HG03159 (cell line): Measurements from ENCODE around the gene TRMT2A.
A peak's percentile ranks its signal among the peaks of the same experiment; 100 is the strongest.

Experiments
- ATAC-seq: cut with Tn5 transposase; IDR thresholded peaks from one replicate; pipeline ENCODE4 v1.9.1; 2021; ENCODE audit warnings: mild to moderate bottlenecking, moderate library complexity; ENCODE audit not compliant: unreplicated experiment

Gene TRMT2A

DNA sequence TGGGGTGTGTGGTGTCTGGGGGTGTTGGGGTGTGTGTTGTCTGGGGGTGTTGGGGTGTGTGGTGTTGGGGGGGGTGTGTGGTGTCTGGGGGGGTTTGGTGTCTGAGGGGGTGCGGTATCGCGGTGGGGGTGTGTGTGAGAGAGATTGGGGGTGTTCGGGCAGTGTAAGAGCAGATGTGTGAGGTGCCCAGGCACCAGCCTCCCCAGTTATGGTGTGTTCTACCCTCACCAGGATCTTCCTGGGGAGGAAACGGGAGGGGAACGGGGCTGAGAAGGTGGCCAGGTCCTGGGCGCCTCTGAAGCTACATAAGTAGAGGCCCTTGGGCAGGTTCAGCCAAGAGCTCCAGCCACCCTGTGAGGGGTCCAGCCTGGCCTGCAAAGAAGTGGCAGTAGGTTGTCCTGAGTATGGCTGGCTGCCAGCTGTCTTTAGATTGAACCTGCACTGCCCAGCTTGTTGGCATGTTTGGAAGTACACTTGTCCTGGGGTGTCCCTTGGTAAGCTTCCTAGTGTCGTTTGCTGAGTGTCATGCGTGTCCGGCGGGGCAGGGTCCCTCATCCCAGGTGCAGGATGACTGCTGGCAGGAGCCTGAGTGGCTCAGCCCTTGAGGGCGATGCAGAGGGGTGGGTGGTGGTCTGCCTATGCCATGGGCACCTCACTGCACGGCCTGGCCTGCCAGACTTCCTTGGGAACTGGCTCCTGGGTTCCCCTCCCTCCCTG, 6.5 kb upstream of the TRMT2A start:
- ATAC-seq: no peak

DNA sequence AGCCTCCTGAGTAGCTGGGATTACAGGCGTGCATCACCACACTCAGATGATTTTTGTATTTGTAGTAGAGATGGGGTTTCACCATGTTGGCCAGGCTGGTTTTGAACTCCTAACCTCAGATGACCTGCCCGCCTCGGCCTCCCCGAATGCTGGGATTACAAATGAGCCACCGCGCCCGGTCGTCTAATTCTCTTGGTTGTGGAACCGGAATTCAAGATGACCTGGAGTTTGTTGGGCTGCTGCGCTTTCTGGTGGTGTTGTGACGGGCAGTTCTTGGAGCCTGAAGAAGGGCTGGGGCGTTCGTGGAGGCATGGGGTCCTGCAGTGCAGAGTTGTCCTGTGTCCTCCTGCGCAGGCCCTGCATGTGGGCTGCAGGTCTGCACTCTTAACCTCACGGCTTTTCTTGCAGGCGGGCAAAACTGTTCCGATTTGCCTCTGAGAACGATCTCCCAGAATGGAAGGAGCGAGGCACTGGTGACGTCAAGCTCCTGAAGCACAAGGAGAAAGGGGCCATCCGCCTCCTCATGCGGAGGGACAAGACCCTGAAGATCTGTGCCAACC, 4.9 kb upstream of the TRMT2A start:
- no peak for ATAC-seq

DNA sequence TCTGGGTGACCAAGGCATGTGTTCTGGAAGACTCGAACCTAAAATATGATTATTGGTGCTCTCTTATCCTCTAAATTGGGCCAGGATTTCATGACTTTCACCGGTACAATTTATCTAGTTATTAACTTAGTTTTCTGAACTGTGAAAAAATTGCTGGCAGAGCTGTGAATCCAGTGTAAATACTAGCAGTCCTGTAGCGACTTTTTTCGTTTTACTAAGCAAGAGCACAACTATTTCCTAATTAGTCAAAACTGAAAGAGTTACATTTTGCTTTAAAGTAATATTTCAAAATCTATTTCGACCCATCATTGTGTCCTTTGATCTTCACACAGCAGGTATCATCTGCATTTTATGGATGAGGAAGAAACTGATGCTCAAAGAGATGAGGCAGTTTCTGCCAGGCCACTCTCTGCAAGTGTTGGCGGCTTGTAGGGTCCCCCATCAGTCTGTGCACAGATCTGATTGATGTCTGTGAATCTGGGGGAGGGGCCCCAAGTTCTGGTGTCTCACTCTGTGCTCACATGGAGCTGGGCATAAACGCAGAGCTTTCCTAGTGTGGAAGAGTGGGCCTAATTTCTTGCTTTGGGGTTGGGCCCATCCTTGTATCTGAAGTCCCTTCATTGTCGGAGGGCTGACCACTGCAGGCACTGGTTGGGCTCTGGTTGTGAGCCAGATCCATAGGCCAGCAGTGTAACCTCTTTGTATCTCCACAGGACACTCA, 1.4 kb upstream of the TRMT2A start:
- no peak for ATAC-seq

DNA sequence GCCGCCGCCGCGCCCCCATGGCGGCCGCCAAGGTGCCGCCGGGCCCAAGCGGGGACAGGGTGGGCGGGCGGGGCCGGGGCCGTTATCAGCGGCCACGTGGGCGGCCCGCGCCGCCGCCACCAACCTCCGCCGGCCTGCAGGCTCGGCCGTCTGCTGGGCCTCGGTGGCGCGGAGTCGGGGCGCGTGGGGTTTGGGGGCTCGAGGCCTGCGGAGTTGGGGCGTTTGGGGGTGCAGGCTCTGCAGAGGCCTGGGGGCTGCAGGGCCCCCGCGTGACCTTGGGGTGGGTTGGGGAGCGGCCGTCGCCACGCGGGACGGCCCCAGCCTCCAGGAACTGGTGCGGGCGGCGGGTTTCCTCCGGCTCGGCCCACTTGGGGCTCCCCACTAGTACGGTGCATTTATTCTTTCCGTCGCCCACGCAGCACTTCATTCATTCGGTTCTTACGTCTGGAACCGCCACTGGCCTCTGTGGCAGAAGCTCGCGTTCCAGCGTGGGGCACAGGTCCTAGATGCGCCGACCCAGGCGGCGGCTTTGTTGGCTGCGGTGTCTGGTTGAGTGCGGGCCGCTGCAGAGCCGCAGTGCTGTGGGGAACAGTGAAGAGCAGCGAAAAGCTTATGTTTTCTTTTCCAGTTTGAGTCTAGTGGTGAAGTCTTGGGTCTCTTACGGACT, 740 bp upstream of the TRMT2A start:
- peak; percentile 23 for ATAC-seq

DNA sequence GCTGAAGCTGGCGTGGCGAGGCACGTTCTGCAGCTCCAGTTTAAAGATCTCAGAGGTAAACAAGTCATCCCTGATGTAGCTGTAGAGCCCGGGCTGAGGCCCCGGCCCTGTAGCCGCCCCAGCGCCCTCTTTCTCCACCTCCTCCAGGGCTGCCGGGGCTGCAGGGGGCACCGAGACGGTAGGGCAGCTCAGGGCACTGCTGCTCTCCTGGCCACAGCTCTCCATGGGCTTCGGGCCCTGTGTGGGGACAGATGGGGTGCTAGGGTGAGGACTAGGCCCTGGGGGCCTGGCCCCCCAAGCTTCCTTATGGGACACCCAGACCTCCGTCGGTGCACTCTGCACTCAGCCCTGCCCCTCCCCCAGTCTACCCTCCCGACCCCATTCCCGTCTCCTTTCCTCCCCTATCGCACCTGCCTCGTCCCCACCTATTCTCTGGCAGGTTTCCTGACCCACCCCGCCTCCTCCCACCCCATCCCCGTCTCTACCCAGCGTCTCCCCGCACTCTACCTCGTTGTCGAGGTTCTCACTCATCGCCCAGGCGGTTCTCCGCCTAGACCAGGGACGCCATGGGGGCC, 563 bp downstream of the TRMT2A start:
- no peak for ATAC-seq

DNA sequence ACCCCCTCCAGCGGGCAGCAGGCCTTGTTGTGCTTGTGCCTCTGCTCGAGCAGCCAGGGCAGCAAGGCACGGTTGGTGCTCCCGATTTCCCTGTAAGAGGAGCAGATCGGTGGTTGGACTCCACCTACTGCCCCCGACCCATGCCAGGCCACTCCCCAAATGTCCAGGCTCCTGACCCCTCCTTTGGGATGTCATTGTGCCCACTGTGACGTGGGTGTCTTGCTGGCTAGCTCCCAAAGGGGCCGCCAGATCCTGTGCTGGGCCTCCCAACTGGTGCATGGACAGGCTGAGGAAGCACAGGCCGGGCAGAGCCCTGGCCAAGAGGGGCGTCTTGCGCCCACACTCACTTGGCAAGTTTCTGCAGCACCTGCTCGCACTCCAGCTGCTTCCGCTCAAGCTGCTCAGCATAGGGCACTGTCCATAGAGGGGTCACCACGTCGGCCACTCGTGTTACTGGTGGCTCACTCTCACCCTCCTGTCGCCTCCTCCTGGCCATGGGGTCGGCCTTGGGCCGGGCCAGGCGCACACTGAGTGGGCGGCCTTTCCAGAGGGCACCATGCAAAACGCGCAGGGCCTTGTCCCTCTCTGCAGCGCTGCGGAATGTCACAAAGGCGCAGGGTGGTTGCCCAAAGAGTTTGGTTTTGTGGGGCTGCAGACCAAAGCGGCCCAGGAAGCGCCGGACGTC, 1.2 kb downstream of the TRMT2A start, which contains the start of gene RANBP1:
Gene RANBP1 (plus strand): TSS at position 414 of the 685 bp plus-strand sequence. CDS start 81 bp downstream, at position 495.
- no peak for ATAC-seq

DNA sequence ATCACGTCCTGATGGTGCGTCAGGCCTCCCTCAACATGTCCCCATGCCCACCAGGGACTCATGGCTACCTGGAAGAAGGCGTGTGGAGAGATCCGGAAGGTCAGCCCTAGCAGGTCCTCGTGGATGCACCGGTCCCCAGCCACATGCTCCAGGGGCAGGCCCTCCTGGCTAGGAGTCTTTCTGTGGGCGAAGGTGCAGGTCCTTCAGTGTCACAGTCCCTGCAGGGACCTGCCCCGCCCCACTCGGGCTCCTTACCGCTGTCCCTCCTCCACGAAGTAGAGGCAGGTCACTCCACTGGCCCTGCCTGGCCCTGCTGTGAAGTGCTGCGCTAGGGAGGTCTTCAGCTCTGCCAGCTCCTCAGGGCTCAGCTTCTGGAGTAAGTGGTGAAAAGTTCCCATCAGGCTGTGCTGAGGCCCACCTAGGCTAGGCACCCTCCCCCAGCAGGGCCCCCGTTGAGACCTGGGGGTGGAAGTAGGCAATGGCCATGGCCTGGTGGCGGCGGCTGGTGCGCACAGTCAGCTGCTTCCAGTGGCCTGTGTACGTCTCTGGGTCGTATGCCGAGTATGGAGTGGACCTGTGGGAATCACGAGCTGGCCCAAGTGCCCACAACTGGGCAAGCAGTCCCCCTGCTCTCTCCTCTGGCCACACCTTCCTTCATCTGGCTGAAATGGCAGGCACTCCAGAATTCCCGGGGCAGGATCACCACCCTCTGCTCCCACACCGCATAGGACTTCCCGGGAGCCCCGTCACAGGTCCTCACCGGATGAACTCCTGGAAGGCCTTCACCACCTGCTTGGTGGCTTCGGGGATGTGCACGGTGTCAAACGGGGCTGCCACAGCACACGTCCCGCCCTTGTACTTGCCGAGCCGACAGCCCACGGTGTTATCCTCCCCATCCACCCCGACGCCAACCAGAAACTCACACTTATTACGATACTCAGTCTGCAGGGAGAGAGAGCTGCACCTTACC, 2.2 kb downstream of the TRMT2A start:
- ATAC-seq: no peak

DNA sequence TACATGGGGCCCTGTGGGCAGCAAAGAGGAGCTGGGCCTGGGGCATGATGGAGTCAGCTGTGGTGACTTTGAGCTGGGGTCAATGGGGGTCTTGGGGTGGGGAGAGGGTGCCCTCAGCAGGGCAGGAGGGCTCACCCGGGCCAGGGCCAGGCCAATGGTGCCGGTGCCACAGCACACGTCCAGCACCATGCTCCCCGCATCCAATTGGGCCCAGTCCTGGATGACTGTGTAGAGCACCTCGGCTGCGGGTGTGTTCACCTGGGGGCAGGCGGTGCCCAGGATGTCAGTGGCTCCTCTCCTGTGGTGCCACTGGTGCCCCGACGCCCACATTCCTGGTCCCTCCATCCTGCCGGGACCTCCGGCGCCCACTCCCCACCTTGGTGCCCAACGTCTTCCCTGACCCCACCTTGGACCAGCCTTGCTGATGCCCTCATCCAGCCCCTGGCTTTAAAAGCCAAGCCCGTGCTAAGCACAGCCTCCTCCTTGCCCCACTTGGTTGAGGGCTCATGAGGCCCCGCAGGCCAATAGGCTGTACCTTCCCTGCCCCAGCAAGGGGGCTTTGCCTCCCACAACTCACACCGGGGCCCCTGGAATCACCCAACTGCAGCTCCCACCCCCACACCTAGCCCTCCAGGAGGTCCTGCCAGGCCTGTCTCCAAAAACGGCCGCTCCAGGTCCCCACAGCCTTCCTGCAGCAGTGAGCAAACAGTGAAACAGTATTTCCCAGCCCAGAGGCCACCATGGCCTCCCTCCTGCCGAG, 3.3 kb downstream of the TRMT2A start:
- no peak for ATAC-seq

DNA sequence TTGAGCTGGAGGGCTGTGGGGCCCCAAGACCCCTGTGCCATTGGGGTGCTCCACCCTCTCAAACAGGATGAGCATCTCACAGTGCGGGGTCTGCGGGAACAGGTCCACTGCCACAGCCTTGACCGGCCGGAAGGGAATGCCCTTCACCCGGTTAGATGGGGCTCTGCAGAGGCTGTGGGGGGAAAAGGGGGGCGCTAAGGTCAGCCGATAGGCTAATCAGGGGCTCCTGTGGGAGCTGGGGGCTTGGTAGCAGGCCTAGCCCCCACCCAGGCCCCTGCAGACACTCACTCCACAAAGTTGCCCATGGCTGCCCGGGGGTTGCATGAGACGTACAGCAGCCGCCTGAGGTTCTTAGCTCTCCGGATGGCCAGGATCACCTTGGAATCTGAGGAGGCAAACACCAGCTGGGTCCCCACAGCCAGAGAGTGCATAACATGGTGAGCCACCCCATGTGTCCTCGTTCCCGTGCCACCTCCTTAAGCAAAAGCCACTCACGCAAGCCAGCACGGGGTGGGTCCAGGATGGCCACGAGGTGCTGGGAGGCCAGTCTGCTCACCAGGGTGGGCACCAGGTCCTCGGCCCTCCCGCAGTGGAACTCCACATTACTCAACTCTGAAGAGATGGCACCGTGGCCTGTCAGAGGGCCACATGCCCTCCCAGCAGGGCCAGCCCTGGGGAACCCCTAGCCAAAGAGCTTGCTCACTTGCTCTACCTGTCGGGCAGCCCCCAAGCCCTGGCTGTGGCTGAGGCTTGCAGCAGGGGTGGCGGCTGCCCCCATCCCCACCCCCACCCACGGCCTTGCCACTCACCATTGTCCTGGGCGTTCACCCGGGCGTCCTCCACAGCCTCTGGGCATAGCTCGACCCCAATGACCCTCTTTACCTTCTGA, 4.2 kb downstream of the TRMT2A start:
- ATAC-seq: no peak

DNA sequence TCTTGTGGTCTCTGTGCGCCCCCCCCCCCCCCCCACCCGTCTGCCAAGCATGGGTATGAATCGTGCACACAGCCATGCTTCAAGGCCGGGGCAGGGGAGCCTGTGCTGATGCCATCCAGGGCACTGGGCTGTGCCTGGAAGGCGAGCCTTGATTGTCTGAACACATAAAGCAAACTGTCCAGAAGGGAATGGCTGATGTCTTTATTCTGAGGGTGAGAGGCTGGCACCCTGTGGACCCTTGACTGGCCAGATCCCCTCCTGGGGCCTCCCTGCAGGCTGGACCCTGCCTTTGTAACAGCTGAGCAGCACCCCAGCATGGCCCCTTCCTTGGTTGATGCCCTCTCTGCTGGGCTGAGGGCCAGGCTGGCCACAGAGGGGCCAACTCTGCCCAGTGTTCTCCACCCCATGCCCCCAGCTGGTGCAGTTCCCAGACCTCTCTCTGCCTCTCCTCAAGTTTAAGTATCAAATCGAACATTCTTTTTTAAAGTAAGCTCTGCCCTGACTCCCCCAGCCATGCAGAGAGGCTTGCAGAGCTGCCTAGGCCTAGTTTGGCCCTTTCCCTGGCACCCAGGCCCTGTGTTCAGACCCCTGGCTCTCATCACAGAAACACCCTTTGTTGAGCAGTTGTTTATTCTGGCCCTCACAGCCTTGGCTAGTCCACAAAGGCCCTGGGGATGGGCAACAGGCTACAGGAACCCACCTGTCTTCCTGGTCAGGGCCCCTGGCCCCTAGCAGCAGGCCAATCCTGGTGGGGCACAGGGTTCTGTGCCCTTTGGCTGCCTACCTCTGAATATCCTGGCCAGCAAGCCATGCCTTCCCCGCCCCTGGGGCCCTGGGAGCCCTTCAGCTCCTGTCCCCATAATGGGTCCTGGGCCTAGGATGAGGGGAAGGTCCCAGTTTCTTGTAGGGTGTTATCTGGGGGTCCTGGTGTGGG, 5.1 kb downstream of the TRMT2A start:
- no peak for ATAC-seq

DNA sequence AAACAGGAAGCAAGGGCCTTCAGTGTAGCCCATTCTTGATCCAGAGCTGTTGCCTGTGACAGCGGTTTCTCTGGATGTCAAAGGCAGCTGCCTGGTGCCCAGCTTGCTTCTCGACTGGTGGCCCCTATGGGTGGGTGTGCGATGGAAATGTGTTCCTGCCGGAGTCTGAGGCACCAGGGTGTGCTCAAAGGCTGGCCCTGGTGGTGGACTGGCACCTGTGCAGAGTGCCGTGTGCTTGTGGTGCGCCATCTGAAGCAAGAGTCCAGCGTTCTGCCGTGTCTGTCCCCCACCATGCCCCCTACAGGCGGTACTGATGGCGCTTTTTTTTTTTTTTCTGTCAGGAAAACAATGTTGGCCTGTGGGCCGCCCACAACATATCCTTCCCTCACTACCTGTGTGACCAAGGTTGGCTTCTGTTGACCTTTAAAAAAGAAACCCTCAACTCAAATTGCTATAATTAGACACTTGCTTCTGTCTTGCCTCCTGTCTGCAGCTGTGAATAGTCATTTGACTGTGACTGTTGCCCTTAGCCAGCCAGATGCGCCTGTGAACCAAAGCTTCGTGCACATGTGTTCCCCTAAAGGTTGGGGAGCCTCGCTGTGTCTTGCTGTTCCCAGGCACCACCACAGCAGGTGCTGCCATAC, 5.9 kb downstream of the TRMT2A start:
- no peak for ATAC-seq

DNA sequence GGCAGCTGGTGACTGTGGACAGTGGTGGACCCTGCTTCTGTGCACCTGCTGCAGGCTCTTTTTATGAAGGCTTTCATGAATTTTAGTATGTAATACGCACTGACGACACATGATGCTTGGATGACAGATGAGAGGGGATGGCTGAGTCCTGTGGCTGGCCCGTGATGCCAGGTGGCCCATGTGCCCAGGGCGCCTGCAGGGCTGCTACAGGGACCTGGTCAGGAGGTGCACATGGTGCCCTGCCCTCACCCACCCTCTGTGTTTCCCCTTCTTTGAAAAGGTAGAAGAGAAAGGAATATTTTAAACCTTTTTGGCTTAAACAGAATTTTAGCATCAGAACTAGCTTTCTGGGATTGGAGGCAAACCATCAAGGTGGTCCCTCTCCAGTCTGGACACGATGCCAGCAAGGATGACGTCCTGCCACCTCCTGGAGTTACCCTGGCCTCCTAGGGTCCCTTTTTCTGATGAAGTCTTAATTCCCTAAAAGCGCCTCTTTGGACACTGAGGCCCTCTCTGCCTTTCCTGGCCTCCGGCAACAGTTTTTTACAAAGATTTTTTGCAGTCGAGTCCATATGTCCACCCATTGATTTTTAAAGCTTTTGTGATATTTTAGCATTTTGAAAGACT, 6.6 kb downstream of the TRMT2A start:
- ATAC-seq: no peak

DNA sequence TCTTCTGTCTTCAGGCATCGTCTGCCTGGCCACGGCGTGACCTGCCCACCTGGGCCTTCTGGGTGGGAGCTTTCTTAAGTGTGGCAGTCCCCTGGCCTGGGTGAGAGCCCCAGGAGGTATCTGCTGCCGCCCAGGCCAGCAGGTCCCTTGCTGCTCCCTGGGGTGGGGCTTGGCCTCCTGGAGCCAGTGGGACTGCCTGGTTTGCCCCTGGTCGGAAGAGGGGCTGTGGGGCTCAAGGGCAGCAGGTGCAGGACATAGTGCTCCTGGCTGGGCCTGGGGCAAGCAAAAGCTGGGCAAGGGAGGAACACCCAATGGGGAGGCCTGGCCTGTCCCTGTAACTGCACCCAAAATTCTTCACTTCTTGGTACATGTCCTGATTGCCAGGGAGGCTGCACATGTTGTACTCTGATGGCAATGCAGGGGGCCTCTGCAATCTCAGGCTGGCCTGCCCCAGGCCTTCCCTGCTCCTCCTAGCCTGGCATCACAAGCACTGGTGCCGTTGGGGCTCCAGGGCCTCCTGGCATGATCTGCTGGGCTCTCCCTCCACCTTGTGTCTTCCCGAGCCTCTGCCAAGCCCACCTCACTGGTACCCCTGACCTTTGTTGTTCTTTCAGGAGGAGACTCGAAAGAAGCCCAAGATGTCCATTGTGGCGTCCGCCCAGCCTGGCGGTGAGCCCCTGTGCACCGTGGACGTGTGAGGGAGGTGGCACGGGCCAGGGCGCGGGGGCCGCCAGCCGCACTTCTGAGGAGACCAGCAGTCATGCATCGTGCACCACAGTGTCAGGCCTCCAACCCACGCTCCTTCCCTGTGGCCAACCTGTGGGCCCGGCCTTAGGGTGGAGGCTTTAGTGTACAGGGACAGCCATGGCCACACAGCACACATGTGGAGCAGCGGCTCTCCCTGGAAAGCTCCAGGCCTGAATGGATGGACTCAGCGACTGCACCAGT, 7.3 kb downstream of the TRMT2A start:
- ATAC-seq: no peak

DNA sequence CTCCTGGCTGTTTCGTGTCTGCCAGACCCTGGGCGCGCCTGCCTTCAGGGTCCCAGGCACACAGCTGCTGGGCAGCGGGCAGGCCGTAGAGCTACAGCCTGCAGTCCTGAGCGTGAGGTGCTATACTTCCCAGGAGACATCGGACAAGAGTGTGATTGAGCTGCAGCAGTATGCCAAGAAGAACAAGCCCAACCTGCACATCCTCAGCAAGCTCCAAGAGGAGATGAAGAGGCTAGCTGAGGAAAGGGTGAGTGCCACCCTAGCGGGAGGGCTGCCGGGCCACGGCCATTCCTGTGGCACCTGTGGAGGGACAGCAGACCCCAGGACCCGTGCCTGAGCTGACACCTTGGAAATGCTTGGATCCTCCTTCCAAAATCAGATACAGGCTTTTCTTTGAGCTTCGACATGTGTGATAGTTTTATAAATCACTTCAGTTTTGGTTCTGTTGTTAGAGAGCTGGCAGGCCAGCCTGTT, 8.2 kb downstream of the TRMT2A start:
- no peak for ATAC-seq
